HepG2 (cell line): Measurements from ENCODE around the gene TCTA. TPM values are rescaled to one million over a fixed set of nuclear protein-coding genes. Genes with fewer than 3 reads are reported as not detected.

Experiments
- ATAD3A ChIP-seq: sonication (generic); formaldehyde crosslinking; IDR thresholded peaks from 2 replicates; pipeline ENCODE4 v1.4.0; 2020; ENCODE audit warnings: missing genetic modification reagents
- EZH2 ChIP-seq: conservative IDR thresholded peaks from 2 replicates; pipeline ENCODE4 v1.6.1; 2012; ENCODE audit warnings: mild to moderate bottlenecking, low read depth, low read length, moderate library complexity
- HMGA1 ChIP-seq: sonication (generic); formaldehyde crosslinking; conservative IDR thresholded peaks from 2 replicates; pipeline ENCODE4 v1.4.0; 2020; ENCODE audit warnings: missing genetic modification reagents
- KDM1A ChIP-seq: IDR thresholded peaks from 2 replicates; pipeline ENCODE4 v1.6.1; 2016; ENCODE audit warnings: missing compliant biosample characterization
- LCORL ChIP-seq, 2 experiments: fragments of 450-650 bp in 1 of 2; sonication (generic) in 1 of 2; formaldehyde crosslinking in 1 of 2; IDR thresholded peaks; 2 replicates each; pipeline versions ENCODE4 v1.5.0 to v1.6.1; 2017 to 2020; ENCODE audit warnings: antibody characterized with exemption in 1 of 2, missing genetic modification reagents in 1 of 2
- NFE2L1 ChIP-seq: sonication (generic); formaldehyde crosslinking; IDR thresholded peaks from 2 replicates; pipeline ENCODE4 v1.4.0; 2020; ENCODE audit warnings: missing genetic modification reagents, mild to moderate bottlenecking, borderline replicate concordance
- PHB2 ChIP-seq: fragments of 450-650 bp; IDR thresholded peaks from 2 replicates; pipeline ENCODE4 v1.6.1; 2018; ENCODE audit not compliant: partially characterized antibody
- RORA ChIP-seq: sonication (generic); formaldehyde crosslinking; IDR thresholded peaks from 2 replicates; pipeline ENCODE4 v1.5.0; 2020; ENCODE audit warnings: mild to moderate bottlenecking, missing genetic modification reagents, moderate library complexity
- SRY ChIP-seq: sonication (generic); formaldehyde crosslinking; IDR thresholded peaks from 2 replicates; pipeline ENCODE4 v1.8.0; 2022; ENCODE audit warnings: mild to moderate bottlenecking, missing genetic modification reagents
- TAF15 ChIP-seq: fragments of 200-400 bp; formaldehyde crosslinking; IDR thresholded peaks from one replicate; pipeline ENCODE4 v1.6.1; 2018; ENCODE audit warnings: mild to moderate bottlenecking, low read depth, low read length; ENCODE audit not compliant: poor library complexity, severe bottlenecking
- ZKSCAN1 ChIP-seq: fragments of 150-350 bp; IDR thresholded peaks from 2 replicates; pipeline ENCODE4 v1.6.1; 2014; ENCODE audit warnings: low read length
- ZNF12 ChIP-seq: sonication (generic); formaldehyde crosslinking; IDR thresholded peaks from 2 replicates; pipeline ENCODE4 v1.5.0; 2020; ENCODE audit warnings: missing genetic modification reagents
- ZNF256 ChIP-seq: sonication (generic); formaldehyde crosslinking; conservative IDR thresholded peaks from 2 replicates; pipeline ENCODE4 v1.4.0; 2020; ENCODE audit warnings: missing genetic modification reagents
- ZNF335 ChIP-seq: sonication (generic); formaldehyde crosslinking; IDR thresholded peaks from 2 replicates; pipeline ENCODE4 v1.4.0; 2020; ENCODE audit warnings: missing genetic modification reagents
- ZNF788 ChIP-seq: sonication (generic); formaldehyde crosslinking; IDR thresholded peaks from 2 replicates; pipeline ENCODE4 v1.5.0; 2020; ENCODE audit warnings: mild to moderate bottlenecking, missing genetic modification reagents, borderline replicate concordance
- polyA plus RNA-seq, 8 experiments: library from polyadenylated mRNA; depleted of rRNA in 3 of 8; stranded (reverse) in 7 of 8; unstranded in 1 of 8; fragments of >200 nt; fragmentation: Illumina TruSeq in 4 of 8; extraction: Trizol in 4 of 8; gene quantifications; 2 replicates each; pipeline versions ENCODE4 v1.2.1 to v1.2.3, GENCODE V29; 2011 to 2016; ENCODE audit warnings: low read depth in 4 of 8, missing spikeins in 1 of 8, mixed read lengths in 1 of 8; ENCODE audit not compliant: insufficient read depth in 1 of 8
- total RNA-seq, 5 experiments: library from RNA; depleted of rRNA; stranded (reverse); fragments of >200 nt; fragmentation: Illumina TruSeq; extraction: Trizol; gene quantifications; 2 replicates each; pipeline ENCODE4 v1.2.3, GENCODE V29; 2016; ENCODE audit warnings: low read depth in 1 of 5
- TF ChIP-seq, protein P1 (sequence below): sonication (generic); formaldehyde crosslinking; IDR thresholded peaks from 2 replicates; pipeline ENCODE4 v1.4.0; 2020; ENCODE audit warnings: mild to moderate bottlenecking, missing genetic modification reagents
- TF ChIP-seq, protein P2 (sequence below): sonication (generic); formaldehyde crosslinking; IDR thresholded peaks from 2 replicates; pipeline ENCODE4 v1.4.0; 2020; ENCODE audit warnings: missing genetic modification reagents
- TF ChIP-seq, protein P3 (sequence below): sonication (generic); formaldehyde crosslinking; IDR thresholded peaks from 2 replicates; pipeline ENCODE4 v1.5.0; 2020; ENCODE audit warnings: missing genetic modification reagents
- TF ChIP-seq, protein P4 (sequence below): IDR thresholded peaks from 2 replicates; pipeline ENCODE4 v1.6.1; 2012; ENCODE audit warnings: low read depth, low read length, improper control_type of control experiment
- TF ChIP-seq, protein P5 (sequence below): IDR thresholded peaks from 2 replicates; pipeline ENCODE4 v1.6.1; 2016; ENCODE audit warnings: low read depth, borderline replicate concordance
- TF ChIP-seq, protein P6 (sequence below): fragments of 450-650 bp; IDR thresholded peaks from 2 replicates; pipeline ENCODE4 v1.6.1; 2016
- TF ChIP-seq, protein P7 (sequence below): IDR thresholded peaks from 2 replicates; pipeline ENCODE4 v1.6.1; 2016; ENCODE audit warnings: missing compliant biosample characterization, missing genetic modification reagents, borderline replicate concordance

The TCTA gene
- total and polyA plus RNA-seq, 2 of the 13 experiments (the other 11 are each of a cell fraction or from before 2014, with no cell fraction given) = 8.3 to 13.2 TPM

DNA sequence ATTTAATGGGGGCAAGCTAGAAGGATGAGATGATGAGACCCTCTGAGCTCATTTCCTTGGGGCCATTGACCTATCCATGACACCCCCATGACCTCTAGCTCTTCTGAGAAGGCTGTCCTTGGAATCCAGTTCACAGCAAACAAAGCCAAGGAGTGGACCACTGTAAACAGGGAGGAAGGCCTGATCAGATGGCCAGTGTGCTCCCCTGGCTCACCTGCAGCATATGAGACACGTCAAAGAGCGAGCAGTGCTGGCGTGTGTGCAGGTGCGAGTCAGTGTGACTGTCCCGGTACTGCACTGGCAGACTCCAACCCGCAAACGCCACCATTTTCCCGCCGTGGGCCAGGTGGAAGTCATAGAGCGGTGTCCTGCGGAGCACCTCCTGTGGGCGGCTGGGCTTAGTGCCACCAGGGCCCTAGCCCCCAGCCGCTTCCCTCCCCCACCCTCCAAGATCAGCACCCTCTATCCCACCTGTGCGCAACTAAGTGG, 9.7 kb downstream of the TCTA start (continued):
- TF ChIP-seq RORA (CRISPR knock-in tag) (no peak), EZH2 (no peak), NFE2L1 (no peak), KDM1A (CRISPR knock-in tag) (no peak), ZNF788 (CRISPR knock-in tag) (no peak), ZKSCAN1 (no peak), ATAD3A (no peak), TAF15 (no peak), ZNF335 (no peak), ZNF256 (0 out of 2 replicates have a peak, but pooled peaks have one; percentile 31), ZNF12 (no peak), PHB2 (no peak), HMGA1 (CRISPR knock-in tag) (no peak), SRY (CRISPR knock-in tag) (no peak), LCORL (IDR thresholded peaks at IDR 0.05) (no peak), LCORL (CRISPR knock-in tag; IDR thresholded peaks at IDR 0.05) (no peak)
- TF ChIP-seq, protein P1, sequence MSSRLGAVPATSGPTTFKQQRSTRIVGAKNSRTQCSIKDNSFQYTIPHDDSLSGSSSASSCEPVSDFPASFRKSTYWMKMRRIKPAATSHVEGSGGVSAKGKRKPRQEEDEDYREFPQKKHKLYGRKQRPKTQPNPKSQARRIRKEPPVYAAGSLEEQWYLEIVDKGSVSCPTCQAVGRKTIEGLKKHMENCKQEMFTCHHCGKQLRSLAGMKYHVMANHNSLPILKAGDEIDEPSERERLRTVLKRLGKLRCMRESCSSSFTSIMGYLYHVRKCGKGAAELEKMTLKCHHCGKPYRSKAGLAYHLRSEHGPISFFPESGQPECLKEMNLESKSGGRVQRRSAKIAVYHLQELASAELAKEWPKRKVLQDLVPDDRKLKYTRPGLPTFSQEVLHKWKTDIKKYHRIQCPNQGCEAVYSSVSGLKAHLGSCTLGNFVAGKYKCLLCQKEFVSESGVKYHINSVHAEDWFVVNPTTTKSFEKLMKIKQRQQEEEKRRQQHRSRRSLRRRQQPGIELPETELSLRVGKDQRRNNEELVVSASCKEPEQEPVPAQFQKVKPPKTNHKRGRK (CRISPR knock-in tag) = no peak
- TF ChIP-seq, protein P2, sequence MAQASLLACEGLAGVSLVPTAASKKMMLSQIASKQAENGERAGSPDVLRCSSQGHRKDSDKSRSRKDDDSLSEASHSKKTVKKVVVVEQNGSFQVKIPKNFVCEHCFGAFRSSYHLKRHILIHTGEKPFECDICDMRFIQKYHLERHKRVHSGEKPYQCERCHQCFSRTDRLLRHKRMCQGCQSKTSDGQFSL = no peak
- TF ChIP-seq, protein P3, sequence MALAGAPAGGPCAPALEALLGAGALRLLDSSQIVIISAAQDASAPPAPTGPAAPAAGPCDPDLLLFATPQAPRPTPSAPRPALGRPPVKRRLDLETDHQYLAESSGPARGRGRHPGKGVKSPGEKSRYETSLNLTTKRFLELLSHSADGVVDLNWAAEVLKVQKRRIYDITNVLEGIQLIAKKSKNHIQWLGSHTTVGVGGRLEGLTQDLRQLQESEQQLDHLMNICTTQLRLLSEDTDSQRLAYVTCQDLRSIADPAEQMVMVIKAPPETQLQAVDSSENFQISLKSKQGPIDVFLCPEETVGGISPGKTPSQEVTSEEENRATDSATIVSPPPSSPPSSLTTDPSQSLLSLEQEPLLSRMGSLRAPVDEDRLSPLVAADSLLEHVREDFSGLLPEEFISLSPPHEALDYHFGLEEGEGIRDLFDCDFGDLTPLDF (CRISPR knock-in tag) = no peak
- TF ChIP-seq, protein P4, sequence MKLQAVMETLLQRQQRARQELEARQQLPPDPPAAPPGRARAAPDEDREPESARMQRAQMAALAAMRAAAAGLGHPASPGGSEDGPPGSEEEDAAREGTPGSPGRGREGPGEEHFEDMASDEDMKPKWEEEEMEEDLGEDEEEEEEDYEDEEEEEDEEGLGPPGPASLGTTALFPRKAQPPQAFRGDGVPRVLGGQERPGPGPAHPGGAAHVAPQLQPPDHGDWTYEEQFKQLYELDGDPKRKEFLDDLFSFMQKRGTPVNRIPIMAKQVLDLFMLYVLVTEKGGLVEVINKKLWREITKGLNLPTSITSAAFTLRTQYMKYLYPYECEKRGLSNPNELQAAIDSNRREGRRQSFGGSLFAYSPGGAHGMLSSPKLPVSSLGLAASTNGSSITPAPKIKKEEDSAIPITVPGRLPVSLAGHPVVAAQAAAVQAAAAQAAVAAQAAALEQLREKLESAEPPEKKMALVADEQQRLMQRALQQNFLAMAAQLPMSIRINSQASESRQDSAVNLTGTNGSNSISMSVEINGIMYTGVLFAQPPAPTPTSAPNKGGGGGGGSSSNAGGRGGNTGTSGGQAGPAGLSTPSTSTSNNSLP = no peak
- TF ChIP-seq, protein P5, sequence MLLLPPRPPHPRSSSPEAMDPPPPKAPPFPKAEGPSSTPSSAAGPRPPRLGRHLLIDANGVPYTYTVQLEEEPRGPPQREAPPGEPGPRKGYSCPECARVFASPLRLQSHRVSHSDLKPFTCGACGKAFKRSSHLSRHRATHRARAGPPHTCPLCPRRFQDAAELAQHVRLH = no peak
- TF ChIP-seq, protein P6, sequence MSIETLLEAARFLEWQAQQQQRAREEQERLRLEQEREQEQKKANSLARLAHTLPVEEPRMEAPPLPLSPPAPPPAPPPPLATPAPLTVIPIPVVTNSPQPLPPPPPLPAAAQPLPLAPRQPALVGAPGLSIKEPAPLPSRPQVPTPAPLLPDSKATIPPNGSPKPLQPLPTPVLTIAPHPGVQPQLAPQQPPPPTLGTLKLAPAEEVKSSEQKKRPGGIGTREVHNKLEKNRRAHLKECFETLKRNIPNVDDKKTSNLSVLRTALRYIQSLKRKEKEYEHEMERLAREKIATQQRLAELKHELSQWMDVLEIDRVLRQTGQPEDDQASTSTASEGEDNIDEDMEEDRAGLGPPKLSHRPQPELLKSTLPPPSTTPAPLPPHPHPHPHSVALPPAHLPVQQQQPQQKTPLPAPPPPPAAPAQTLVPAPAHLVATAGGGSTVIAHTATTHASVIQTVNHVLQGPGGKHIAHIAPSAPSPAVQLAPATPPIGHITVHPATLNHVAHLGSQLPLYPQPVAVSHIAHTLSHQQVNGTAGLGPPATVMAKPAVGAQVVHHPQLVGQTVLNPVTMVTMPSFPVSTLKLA = no peak
- TF ChIP-seq, protein P7, sequence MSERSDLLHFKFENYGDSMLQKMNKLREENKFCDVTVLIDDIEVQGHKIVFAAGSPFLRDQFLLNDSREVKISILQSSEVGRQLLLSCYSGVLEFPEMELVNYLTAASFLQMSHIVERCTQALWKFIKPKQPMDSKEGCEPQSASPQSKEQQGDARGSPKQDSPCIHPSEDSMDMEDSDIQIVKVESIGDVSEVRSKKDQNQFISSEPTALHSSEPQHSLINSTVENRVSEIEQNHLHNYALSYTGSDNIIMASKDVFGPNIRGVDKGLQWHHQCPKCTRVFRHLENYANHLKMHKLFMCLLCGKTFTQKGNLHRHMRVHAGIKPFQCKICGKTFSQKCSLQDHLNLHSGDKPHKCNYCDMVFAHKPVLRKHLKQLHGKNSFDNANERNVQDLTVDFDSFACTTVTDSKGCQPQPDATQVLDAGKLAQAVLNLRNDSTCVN (CRISPR knock-in tag) = no peak
